Bronchial epithelial cell (primary cell): ENCODE results near the gene KREMEN2. TPM values are rescaled to one million over a fixed set of nuclear protein-coding genes. Genes with fewer than 3 reads are reported as not detected.

Source experiments
- DNase-seq: peaks from one replicate; pipeline ENCODE4 v3.0.0-alpha.2; 2010; ENCODE audit warnings: low read depth
- FAIRE-seq: peaks from 2 replicates; lab custom pipeline; 2011; peaks lifted over from hg19 to GRCh38; lab: Jason Lieb, UNC
- H3K27me3 ChIP-seq: 2 replicates; pipeline ENCODE4 v1.5.1; 2011; ENCODE audit warnings: low read length; ENCODE audit not compliant: control insufficient read depth, insufficient read depth
- H3K36me3 ChIP-seq: 2 replicates; pipeline ENCODE4 v1.5.1; 2011; ENCODE audit warnings: low read length; ENCODE audit not compliant: control insufficient read depth, insufficient read depth
- H3K4me3 ChIP-seq: 2 replicates; pipeline ENCODE4 v1.5.1; 2011; ENCODE audit warnings: mild to moderate bottlenecking, low read depth, low read length, control low read depth
- CTCF ChIP-seq: IDR thresholded peaks from 2 replicates; pipeline ENCODE4 v1.5.1; 2011; ENCODE audit warnings: mild to moderate bottlenecking, moderate library complexity, low read length, control low read depth, inconsistent platforms; ENCODE audit not compliant: insufficient read depth, severe bottlenecking
- total RNA-seq: library from RNA; depleted of rRNA; stranded (reverse); fragments of >200 nt; gene quantifications from 2 replicates; pipeline ENCODE4 v1.2.1, GENCODE V29; 2014

The KREMEN2 gene
- total RNA-seq, 1 donor from 2014 or later, result 1.1 TPM

DNA sequence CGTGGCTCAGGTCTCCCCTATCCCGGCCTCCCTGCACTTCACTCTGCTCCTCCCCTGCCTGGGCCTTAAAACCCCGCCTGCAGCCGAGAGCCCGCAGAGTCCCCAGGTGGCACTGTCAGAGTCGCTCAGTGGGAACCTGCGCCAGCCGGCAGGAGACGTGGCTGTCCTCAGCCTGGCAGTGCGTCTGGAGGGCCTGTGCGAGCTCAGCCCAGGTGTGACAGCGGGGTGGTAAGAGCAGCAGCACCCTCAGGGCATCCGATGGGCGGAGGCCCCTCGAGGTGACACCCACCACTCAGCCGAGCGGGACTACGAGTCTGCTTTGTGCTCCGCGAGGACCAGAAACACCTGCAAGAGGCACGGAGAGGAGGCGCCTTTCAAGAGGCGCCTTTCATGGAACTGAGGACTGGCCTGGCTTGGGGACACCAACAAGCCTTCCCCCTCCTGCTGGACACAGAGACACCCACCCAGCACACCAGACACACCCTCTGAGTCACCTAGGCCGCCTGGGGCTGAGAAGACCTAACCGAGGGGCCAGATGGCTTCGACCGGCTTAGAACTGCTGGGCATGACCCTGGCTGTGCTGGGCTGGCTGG is 48.8 kb downstream of the KREMEN2 start, which contains the start of gene CLDN9:
CLDN9 (plus strand) TSS at position 96 of the 593 bp plus-strand sequence; CDS start at position 536, 440 bp downstream.
- no peak within 1 kb of the TSS for H3K4me3 ChIP-seq
- DNase-seq (no peak), FAIRE-seq (no peak)
- peaks cover 5% of the 10 kb centered on the region for H3K27me3 ChIP-seq
- no peaks in the 10 kb centered on the region for H3K36me3 ChIP-seq
- no peak for TF ChIP-seq CTCF

- FAIRE-seq (no peak), DNase-seq (no peak)
- Histone ChIP-seq H3K4me3 (no peak overlapping the region), H3K36me3 (no peaks in the 10 kb centered on the region), H3K27me3 (peaks cover 5% of the 10 kb centered on the region)
- TF ChIP-seq CTCF, result no peak
Measured at GRCh38 chr16:3013491-3013951, 49.4 kb downstream of the KREMEN2 start.

- H3K27me3 ChIP-seq, result peaks cover 5% of the 10 kb centered on the region
- H3K4me3 ChIP-seq, result no peak overlapping the region
- no peaks in the 10 kb centered on the region for H3K36me3 ChIP-seq
- no peak for DNase-seq
- FAIRE-seq, result no peak
- TF ChIP-seq CTCF, result no peak
Measured at GRCh38 chr16:3013998-3014690, 50.1 kb downstream of the KREMEN2 start.

GRCh38 chr16:3014971-3015370 is 50.9 kb downstream of the KREMEN2 start:
- no peak for TF ChIP-seq CTCF
- Histone ChIP-seq H3K4me3 (no peak overlapping the region), H3K27me3 (peaks cover 5% of the 10 kb centered on the region), H3K36me3 (no peaks in the 10 kb centered on the region)
- FAIRE-seq (peak; percentile 89), DNase-seq (no peak)

DNA sequence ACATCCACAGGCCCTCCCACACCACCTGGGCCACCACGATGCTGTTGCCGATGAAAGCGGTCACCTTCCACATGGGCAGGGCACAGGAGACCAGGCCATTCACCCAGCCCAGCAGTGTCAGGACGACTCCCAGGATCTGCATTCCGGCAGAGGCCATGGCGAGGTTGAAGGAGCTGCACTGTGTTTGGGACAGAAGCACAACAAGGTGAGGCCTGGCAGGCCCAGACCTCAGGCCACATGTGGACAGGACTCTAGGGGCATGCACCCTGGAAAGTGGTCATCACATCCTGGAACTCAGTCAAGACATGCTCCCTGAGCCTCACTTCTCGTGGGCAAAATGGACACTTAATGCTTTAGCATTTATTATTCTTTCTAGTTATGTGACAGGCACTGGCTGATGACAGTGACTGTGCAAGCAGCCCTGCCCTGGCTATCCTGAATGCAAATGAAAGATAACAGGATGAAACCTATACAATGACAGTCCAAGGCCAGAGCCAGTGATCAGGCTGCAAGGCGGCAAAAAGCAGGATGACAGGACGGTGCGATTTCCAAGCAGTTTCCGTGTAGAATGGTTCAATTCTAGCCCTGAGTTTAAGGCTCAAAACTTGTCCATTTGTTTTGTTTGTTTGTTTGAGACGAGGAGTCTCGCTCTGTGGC is 51.9 kb downstream of the KREMEN2 start:
- no peaks in the 10 kb centered on the region for H3K36me3 ChIP-seq
- FAIRE-seq (no peak), DNase-seq (no peak)
- TF ChIP-seq CTCF, result no peak
- H3K27me3 ChIP-seq, result peaks cover 5% of the 10 kb centered on the region
- no peak overlapping the region for H3K4me3 ChIP-seq
